ENCODE results near the gene ZNF511. TPM values are rescaled to one million over a fixed set of nuclear protein-coding genes. Genes with fewer than 3 reads are reported as not detected.

The ZNF511 gene
- total RNA-seq, 2 experiments from 2014 or later: 68.8 to 95.0 TPM

Small RNA genes lying within 50 kb of the gene (small RNA-seq; reads per million reads assigned to genes)
- gene BANF1P2: not detected

Other genes with a start within 250 kb of the ZNF511 start
- not detected in 2 replicates for gene ADGRA1, start 221.0 kb upstream of the ZNF511 start, total RNA-seq (2014; rRNA removed; shearing (Covaris generic))
- gene ADGRA1, start 221.0 kb upstream of the ZNF511 start, total RNA-seq (2022): not detected in 2 replicates
- gene KNDC1, start 148.7 kb upstream of the ZNF511 start, total RNA-seq (2014; rRNA removed; shearing (Covaris generic)): not detected in 2 replicates
- not detected in 2 replicates for gene KNDC1, start 148.7 kb upstream of the ZNF511 start, total RNA-seq (2022)
- not detected in 2 replicates for gene UTF1, start 78.7 kb upstream of the ZNF511 start, total RNA-seq (2014; rRNA removed; shearing (Covaris generic))
- not detected in 2 replicates for gene UTF1, start 78.7 kb upstream of the ZNF511 start, total RNA-seq (2022)
- not detected in 2 replicates for gene VENTX, start 71.1 kb upstream of the ZNF511 start, total RNA-seq (2014; rRNA removed; shearing (Covaris generic))
- not detected in 2 replicates for gene VENTX, start 71.1 kb upstream of the ZNF511 start, total RNA-seq (2022)
- 7.5 and 10.0 TPM in 2 replicates for gene ADAM8, start 32.0 kb upstream of the ZNF511 start, total RNA-seq (2014; rRNA removed; shearing (Covaris generic))
- gene ADAM8, start 32.0 kb upstream of the ZNF511 start, total RNA-seq (2022): 16.3 and 17.6 TPM in 2 replicates
- gene TUBGCP2, start within 50 bp of the ZNF511 start, total RNA-seq (2014; rRNA removed; shearing (Covaris generic)): 37.8 and 40.5 TPM in 2 replicates
- 53.0 and 56.1 TPM in 2 replicates for gene TUBGCP2, start within 50 bp of the ZNF511 start, total RNA-seq (2022)
- not detected in 2 replicates for gene CALY, start 28.0 kb downstream of the ZNF511 start, total RNA-seq (2014; rRNA removed; shearing (Covaris generic))
- not detected in 2 replicates for gene CALY, start 28.0 kb downstream of the ZNF511 start, total RNA-seq (2022)
- not detected in 2 replicates for gene PRAP1, start 38.5 kb downstream of the ZNF511 start, total RNA-seq (2014; rRNA removed; shearing (Covaris generic))
- not detected in 2 replicates for gene PRAP1, start 38.5 kb downstream of the ZNF511 start, total RNA-seq (2022)
- gene FUOM, start 49.1 kb downstream of the ZNF511 start, total RNA-seq (2014; rRNA removed; shearing (Covaris generic)): 46.0 and 47.5 TPM in 2 replicates
- gene FUOM, start 49.1 kb downstream of the ZNF511 start, total RNA-seq (2022): 23.6 and 30.4 TPM in 2 replicates
- gene ECHS1, start 64.4 kb downstream of the ZNF511 start, total RNA-seq (2014; rRNA removed; shearing (Covaris generic)): 39.5 and 48.3 TPM in 2 replicates
- gene ECHS1, start 64.4 kb downstream of the ZNF511 start, total RNA-seq (2022): 42.2 and 46.2 TPM in 2 replicates
- gene PAOX, start 70.3 kb downstream of the ZNF511 start, total RNA-seq (2014; rRNA removed; shearing (Covaris generic)): 5.9 and 10.7 TPM in 2 replicates
- gene PAOX, start 70.3 kb downstream of the ZNF511 start, total RNA-seq (2022): 16.0 and 28.1 TPM in 2 replicates
- 60.3 and 85.6 TPM in 2 replicates for gene MTG1, start 85.2 kb downstream of the ZNF511 start, total RNA-seq (2014; rRNA removed; shearing (Covaris generic))
- gene MTG1, start 85.2 kb downstream of the ZNF511 start, total RNA-seq (2022): 101 and 107 TPM in 2 replicates
- not detected in 2 replicates for gene SPRN, start 115.7 kb downstream of the ZNF511 start, total RNA-seq (2014; rRNA removed; shearing (Covaris generic))
- gene SPRN, start 115.7 kb downstream of the ZNF511 start, total RNA-seq (2022): not detected in 2 replicates
- 7.3 and 10.0 TPM in 2 replicates for gene SCART1, start 145.0 kb downstream of the ZNF511 start, total RNA-seq (2014; rRNA removed; shearing (Covaris generic))
- 10.9 and 15.2 TPM in 2 replicates for gene SCART1, start 145.0 kb downstream of the ZNF511 start, total RNA-seq (2022)
- 1.9 and 2.7 TPM in 2 replicates for gene CYP2E1, start 218.4 kb downstream of the ZNF511 start, total RNA-seq (2014; rRNA removed; shearing (Covaris generic))
- gene CYP2E1, start 218.4 kb downstream of the ZNF511 start, total RNA-seq (2022): 1.7 and 2.4 TPM in 2 replicates

Measured in OCI-LY7 (cell line).